DND-41 (cell line): Measurements from ENCODE around the gene TAS2R46.

ENCODE experiments used
- ATAC-seq: fragments of 200-7000 bp; cut with Tn5 transposase; 3 replicates; pipeline ENCODE4 v1.9.1; 2021; ENCODE audit warnings: low read depth; ENCODE audit not compliant: insufficient read depth
- DNase-seq: peaks from one replicate; pipeline ENCODE4 v3.0.0-alpha.2; 2020
- H2AFZ ChIP-seq: 2 replicates; pipeline ENCODE4 v1.6.0; 2012; ENCODE audit warnings: low read depth, low read length
- H3K27ac ChIP-seq: 2 replicates; pipeline ENCODE4 v1.5.1; 2012; ENCODE audit warnings: low read length, inconsistent platforms
- H3K27me3 ChIP-seq: fragments of 200-600 bp; sonication (generic); 2 replicates; pipeline ENCODE4 v1.6.0; 2012; ENCODE audit warnings: low read length, mild to moderate bottlenecking, inconsistent platforms; ENCODE audit not compliant: insufficient read depth, poor library complexity
- H3K36me3 ChIP-seq: 2 replicates; pipeline ENCODE4 v1.5.1; 2012; ENCODE audit warnings: low read length, inconsistent platforms; ENCODE audit not compliant: insufficient read depth
- H3K4me1 ChIP-seq: 2 replicates; pipeline ENCODE4 v1.5.1; 2012; ENCODE audit warnings: mild to moderate bottlenecking, low read length; ENCODE audit not compliant: insufficient read depth
- H3K4me2 ChIP-seq: 2 replicates; pipeline ENCODE4 v1.6.0; 2012; ENCODE audit warnings: mild to moderate bottlenecking, moderate library complexity, low read length, inconsistent platforms; ENCODE audit not compliant: insufficient read depth
- H3K4me3 ChIP-seq, 2 experiments: fragments of 200-600 bp in 1 of 2; shearing (Covaris generic) in 1 of 2; 2 replicates each; pipeline ENCODE4 v1.5.1; 2012 to 2016; ENCODE audit warnings: inconsistent platforms in 2 of 2, low read length in 2 of 2, mild to moderate bottlenecking in 2 of 2, low read depth in 1 of 2, moderate library complexity in 1 of 2
- H3K79me2 ChIP-seq: 2 replicates; pipeline ENCODE4 v1.6.0; 2012; ENCODE audit warnings: low read length, inconsistent platforms; ENCODE audit not compliant: insufficient read depth
- H3K9ac ChIP-seq: 2 replicates; pipeline ENCODE4 v1.6.0; 2012; ENCODE audit warnings: low read depth, mild to moderate bottlenecking, inconsistent platforms, low read length, moderate library complexity
- H3K9me3 ChIP-seq: 2 replicates; pipeline ENCODE4 v1.5.1; 2012; ENCODE audit warnings: low read length, moderate library complexity, mild to moderate bottlenecking, inconsistent platforms; ENCODE audit not compliant: insufficient read depth, severe bottlenecking
- H4K20me1 ChIP-seq: 2 replicates; pipeline ENCODE4 v1.6.0; 2012; ENCODE audit warnings: low read length; ENCODE audit not compliant: insufficient read depth
- CTCF ChIP-seq: IDR thresholded peaks from 2 replicates; pipeline ENCODE4 v1.5.1; 2012; ENCODE audit warnings: borderline replicate concordance, low read length, moderate library complexity, mild to moderate bottlenecking; ENCODE audit not compliant: poor library complexity, severe bottlenecking; ENCODE audit errors: extremely low read depth
- EZH2 ChIP-seq: IDR thresholded peaks from 3 replicates; pipeline ENCODE4 v1.6.1; 2012; ENCODE audit warnings: borderline replicate concordance, low read depth, mild to moderate bottlenecking, moderate library complexity, low read length, inconsistent platforms; ENCODE audit not compliant: severe bottlenecking

Gene TAS2R46

DNA sequence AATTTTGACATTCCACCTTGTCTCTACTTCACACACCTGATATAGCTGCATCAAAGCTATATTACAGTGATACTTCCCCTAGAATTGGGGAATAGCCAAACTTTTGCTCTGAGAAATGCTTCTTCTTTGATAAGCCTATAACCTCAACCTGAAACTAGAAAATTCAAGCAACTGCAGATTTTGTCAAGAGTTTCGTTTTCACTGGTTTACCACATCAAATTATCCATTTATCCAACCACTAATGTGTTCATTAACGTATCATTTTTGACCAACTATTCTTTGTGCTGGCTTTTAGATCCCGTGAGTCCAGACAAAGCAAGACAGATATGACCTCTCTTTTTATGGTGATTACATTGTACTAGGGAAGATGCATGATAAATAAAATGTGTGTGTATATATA lies 13.5 kb upstream of the TAS2R46 start:
- 0 out of 2 replicates have a peak, but pooled peaks cover under 1% of the 10 kb centered on the region for H3K79me2 ChIP-seq
- no peak for ATAC-seq

GRCh38 chr12:11071414-11071813 lies 9.3 kb upstream of the TAS2R46 start:
- ATAC-seq (no peak), DNase-seq (no peak)
- Histone ChIP-seq H3K4me3 (no peak overlapping the region), H3K9me3 (no peaks in the 10 kb centered on the region), H3K27ac (no peak overlapping the region), H3K79me2 (0 out of 2 replicates have a peak, but pooled peaks cover 10% of the 10 kb centered on the region), H3K27me3 (no peaks in the 10 kb centered on the region), H3K4me2 (no peak overlapping the region), H2AFZ (no peak overlapping the region), H3K36me3 (no peaks in the 10 kb centered on the region), H4K20me1 (peaks cover 4% of the 10 kb centered on the region; the same call in 1 of the 2 replicates), H3K9ac (no peak overlapping the region), H3K4me1 (no peaks in the 10 kb centered on the region)
- TF ChIP-seq CTCF: no peak
- no peak for TF ChIP-seq EZH2

More for the DNA sequence above, 13.5 kb upstream of the TAS2R46 start:
- 0 out of 2 replicates have a peak, but pooled peaks cover 4% of the 10 kb centered on the region for H4K20me1 ChIP-seq
- H3K9me3 ChIP-seq: no peaks in the 10 kb centered on the region
- no peak overlapping the region for H2AFZ ChIP-seq
- H3K9ac ChIP-seq: no peak overlapping the region
- no peak overlapping the region for H3K4me2 ChIP-seq
- no peaks in the 10 kb centered on the region for H3K36me3 ChIP-seq
- H3K27me3 ChIP-seq: no peaks in the 10 kb centered on the region
- no peak for TF ChIP-seq EZH2
- TF ChIP-seq CTCF: no peak
- no peak overlapping the region for H3K27ac ChIP-seq
- DNase-seq: no peak
- H3K4me3 ChIP-seq: no peak overlapping the region
- no peaks in the 10 kb centered on the region for H3K4me1 ChIP-seq

DNA sequence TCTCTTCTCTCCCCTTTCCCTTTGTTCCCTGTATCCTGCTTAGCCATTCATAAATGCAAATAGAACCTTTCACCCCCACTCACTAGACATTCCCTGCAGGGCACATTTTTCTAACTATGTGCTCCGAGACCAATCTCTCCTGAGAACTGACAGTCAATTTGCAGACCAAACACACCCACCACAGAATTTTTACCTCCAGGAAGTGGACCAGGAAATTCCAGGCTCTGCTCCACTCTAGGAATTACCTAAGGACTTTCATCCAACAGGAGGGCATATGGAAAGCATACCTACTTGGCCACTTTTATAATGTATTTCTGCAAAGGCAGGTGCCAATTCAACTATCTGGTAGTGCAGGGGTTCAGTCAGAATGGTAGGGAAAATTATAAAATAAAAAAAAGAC lies 8.9 kb upstream of the TAS2R46 start:
- Histone ChIP-seq H3K27me3 (no peaks in the 10 kb centered on the region), H3K4me1 (no peaks in the 10 kb centered on the region), H3K9ac (no peak overlapping the region), H3K27ac (no peak overlapping the region), H3K36me3 (no peaks in the 10 kb centered on the region), H4K20me1 (peaks cover 4% of the 10 kb centered on the region; the same call in 1 of the 2 replicates), H3K79me2 (0 out of 2 replicates have a peak, but pooled peaks cover 10% of the 10 kb centered on the region), H3K4me2 (no peak overlapping the region), H3K9me3 (no peaks in the 10 kb centered on the region), H2AFZ (no peak overlapping the region), H3K4me3 (no peak overlapping the region)
- no peak for ATAC-seq
- no peak for DNase-seq
- no peak for TF ChIP-seq EZH2
- no peak for TF ChIP-seq CTCF

DNA sequence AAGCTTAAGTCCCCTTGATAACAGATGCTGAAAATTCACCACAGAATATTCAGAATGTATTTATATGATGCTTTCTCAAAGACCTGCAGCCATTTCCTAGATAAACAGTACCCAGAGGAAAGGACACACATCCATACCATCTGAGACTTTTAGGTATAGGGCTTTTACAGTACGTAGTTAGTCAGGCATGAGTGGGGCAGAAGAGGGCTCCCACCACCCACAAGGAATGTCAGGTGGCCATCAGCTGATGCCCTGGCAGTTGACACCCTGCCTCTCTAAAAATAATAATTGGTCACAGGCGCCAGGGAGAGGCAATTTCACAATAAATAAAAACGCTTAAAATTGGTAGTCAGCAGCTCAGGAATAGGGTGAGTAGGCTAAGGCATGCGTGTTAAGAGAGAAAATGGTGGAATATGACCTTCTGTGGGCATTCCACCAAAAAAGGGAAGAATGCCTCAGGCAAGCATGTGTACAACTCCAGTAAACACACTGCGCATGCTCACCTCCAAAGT lies 7.8 kb upstream of the TAS2R46 start:
- no peak for ATAC-seq
- Histone ChIP-seq H3K4me2 (no peak overlapping the region), H3K79me2 (0 out of 2 replicates have a peak, but pooled peaks cover 10% of the 10 kb centered on the region), H3K4me3 (no peak overlapping the region), H3K9me3 (no peaks in the 10 kb centered on the region), H3K27me3 (no peaks in the 10 kb centered on the region), H3K4me1 (no peaks in the 10 kb centered on the region), H4K20me1 (peaks cover 4% of the 10 kb centered on the region; the same call in 1 of the 2 replicates), H3K9ac (no peak overlapping the region), H3K36me3 (no peaks in the 10 kb centered on the region), H2AFZ (no peak overlapping the region), H3K27ac (no peak overlapping the region)
- no peak for TF ChIP-seq EZH2
- no peak for DNase-seq
